ENCODE data around the gene PDE6C.

Gene PDE6C

DNA sequence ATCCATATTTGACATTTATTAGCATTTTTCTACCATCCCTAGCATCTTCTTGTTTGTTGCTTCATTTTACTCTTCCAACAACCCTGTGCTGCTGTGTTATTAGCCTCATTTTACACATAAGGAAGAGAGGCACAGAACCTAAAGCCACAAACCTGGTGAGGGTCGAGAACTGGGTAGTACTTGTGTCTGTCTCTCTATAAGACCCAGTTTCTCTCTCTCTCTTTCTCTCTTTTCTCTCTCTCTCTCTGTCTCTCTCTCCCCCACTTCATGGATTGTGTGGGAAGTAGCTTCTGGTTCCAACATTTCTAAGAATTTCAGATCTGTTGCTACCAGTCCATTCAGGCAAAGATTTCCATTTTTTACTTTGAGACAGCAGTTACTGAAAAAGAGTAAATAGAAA, 91.5 kb downstream of the PDE6C start:
- no peak for TF ChIP-seq POLR2AphosphoS5 (IDR thresholded peaks at IDR 0.05; ENCODE audit: low read depth, low read length)

DNA sequence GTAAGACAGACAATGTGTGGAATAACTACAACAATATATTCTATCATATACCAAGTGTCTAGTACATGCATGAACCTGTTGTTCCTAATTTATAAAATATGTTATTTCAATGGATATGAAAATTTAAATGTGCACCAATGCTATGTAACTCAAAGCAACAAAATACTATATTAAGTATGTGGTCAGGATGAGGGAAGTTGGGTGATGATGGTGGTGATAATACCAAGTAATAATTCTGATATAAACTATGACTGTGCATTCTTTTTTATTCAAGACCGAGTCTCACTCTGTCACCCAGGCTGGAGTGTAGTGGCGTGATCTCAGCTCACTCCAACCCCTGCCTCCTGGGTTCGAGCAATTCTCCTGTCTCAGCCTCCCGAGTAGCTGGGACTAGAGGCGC, 92.1 kb downstream of the PDE6C start:
- TF ChIP-seq REST (IDR thresholded peaks at IDR 0.05; ENCODE audit: insufficient read depth in 1 of 2, low read depth in 2 of 2, low read length in 2 of 2) (no peak), TAF1 (IDR thresholded peaks at IDR 0.05; ENCODE audit: borderline replicate concordance, insufficient read depth, low read length) (no peak), SIN3A (IDR thresholded peaks at IDR 0.05; ENCODE audit: borderline replicate concordance, insufficient read depth, low read length) (no peak), FOXP2 (optimal IDR thresholded peaks at IDR 0.05; ENCODE audit: borderline replicate concordance, extremely low read depth, extremely low read length, insufficient read depth) (no peak), POLR2AphosphoS5 (IDR thresholded peaks at IDR 0.05; ENCODE audit: low read depth, low read length) (no peak)

DNA sequence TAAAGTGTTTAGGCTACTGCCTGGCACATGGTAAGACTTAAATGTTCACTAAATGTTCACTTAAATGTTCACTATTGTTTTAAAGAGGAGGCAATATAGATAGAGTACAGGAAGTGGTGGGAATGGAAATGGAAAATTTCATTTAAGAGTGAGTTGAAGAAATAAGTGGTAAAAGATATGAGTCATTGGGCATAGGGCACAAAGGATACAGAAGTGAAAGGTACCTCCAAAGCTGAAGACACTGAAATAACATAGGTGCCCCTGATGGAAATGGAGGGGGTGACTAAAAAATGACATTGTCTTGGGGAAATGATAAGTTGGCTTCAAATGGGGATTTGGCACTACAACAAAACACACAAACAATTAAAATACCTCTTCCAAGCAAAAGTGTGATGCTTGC, 95.3 kb downstream of the PDE6C start:
- no peak for TF ChIP-seq POLR2AphosphoS5 (IDR thresholded peaks at IDR 0.05; ENCODE audit: low read depth, low read length)
- TF ChIP-seq FOXP2 (optimal IDR thresholded peaks at IDR 0.05; ENCODE audit: borderline replicate concordance, extremely low read depth, extremely low read length, insufficient read depth), result no peak
- no peak for TF ChIP-seq REST (IDR thresholded peaks at IDR 0.05; ENCODE audit: insufficient read depth in 1 of 2, low read depth in 2 of 2, low read length in 2 of 2)
- TF ChIP-seq TAF1 (IDR thresholded peaks at IDR 0.05; ENCODE audit: borderline replicate concordance, insufficient read depth, low read length), result no peak
- no peak for TF ChIP-seq SIN3A (IDR thresholded peaks at IDR 0.05; ENCODE audit: borderline replicate concordance, insufficient read depth, low read length)

DNA sequence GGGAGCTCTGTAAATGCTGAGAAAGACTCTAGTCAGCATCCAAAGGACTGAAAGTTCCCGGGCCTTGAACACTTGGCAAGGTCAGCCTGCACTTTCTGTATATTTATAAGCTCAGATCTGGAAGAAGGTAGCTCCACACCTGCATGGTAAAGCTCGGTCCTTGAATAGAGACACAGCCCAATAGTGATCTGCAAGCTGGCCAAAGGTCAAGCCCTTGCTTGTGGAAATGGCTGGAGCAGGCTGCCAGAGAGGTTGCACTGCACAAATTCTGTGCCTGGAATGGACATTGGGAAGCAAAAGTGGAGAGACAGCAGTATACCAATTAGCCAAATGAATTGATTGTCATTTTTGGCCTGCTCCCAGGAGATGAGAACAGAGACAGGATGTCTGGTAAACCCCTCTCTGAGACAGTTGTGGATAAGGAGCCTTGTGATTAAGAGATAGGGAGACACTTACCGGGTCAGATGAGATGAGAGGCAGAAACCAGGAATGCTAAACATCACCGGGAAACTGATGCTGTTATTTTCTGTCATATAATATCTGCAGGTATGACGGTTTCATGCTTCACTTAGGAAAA, 98.1 kb downstream of the PDE6C start:
- TF ChIP-seq TAF1 (IDR thresholded peaks at IDR 0.05; ENCODE audit: borderline replicate concordance, insufficient read depth, low read length) (no peak), SIN3A (IDR thresholded peaks at IDR 0.05; ENCODE audit: borderline replicate concordance, insufficient read depth, low read length) (no peak), REST (IDR thresholded peaks at IDR 0.05; ENCODE audit: insufficient read depth in 1 of 2, low read depth in 2 of 2, low read length in 2 of 2) (no peak)

DNA sequence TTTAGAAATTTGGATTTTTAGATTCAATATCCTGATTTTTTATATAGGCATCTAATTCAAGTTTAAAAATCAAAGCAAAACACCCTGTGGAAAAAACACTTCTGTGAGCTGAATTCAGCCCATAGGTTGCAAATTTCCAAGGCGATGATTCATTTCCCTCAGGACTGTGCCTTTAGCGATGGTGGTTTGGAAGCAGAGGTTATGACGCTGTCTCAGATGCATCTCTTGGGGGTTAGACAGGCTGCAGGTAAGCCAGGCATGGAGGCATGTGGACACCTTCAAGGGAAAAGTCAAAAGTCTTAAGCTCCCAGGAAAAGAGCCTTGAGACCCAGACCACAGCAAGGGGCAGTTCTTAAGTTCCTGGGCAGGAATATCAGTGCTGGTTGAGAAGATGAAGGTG, 99.6 kb downstream of the PDE6C start:
- TF ChIP-seq FOXP2 (optimal IDR thresholded peaks at IDR 0.05; ENCODE audit: borderline replicate concordance, extremely low read depth, extremely low read length, insufficient read depth) (no peak), SIN3A (IDR thresholded peaks at IDR 0.05; ENCODE audit: borderline replicate concordance, insufficient read depth, low read length) (no peak), POLR2AphosphoS5 (IDR thresholded peaks at IDR 0.05; ENCODE audit: low read depth, low read length) (no peak), REST (IDR thresholded peaks at IDR 0.05; ENCODE audit: insufficient read depth in 1 of 2, low read depth in 2 of 2, low read length in 2 of 2) (no peak), TAF1 (IDR thresholded peaks at IDR 0.05; ENCODE audit: borderline replicate concordance, insufficient read depth, low read length) (no peak)
